Ovary (tissue), 9 donors: ENCODE data around the gene HIF1A. TPM values are rescaled to one million over a fixed set of nuclear protein-coding genes. Genes with fewer than 3 reads are reported as not detected.

ENCODE experiments used
- DNase-seq, 5 donors: peaks; one replicate each; pipeline ENCODE4 v3.0.0-alpha.2; 2019 to 2020
- H3K27ac ChIP-seq, 2 donors: fragments of 200-600 bp; one replicate each; pipeline versions ENCODE4 v1.5.1 to v1.8.0; 2019 to 2022
- H3K27me3 ChIP-seq: fragments of 200-600 bp; one replicate; pipeline ENCODE4 v1.8.0; 2022
- H3K36me3 ChIP-seq: fragments of 200-600 bp; sonication (generic); one replicate; pipeline ENCODE4 v1.5.1; 2019
- H3K4me1 ChIP-seq: one replicate; pipeline ENCODE4 v1.8.1; 2013; ENCODE audit warnings: mild to moderate bottlenecking, moderate library complexity; ENCODE audit not compliant: insufficient read depth
- H3K4me3 ChIP-seq: fragments of 200-600 bp; sonication (generic); one replicate; pipeline ENCODE4 v1.5.1; 2017
- H3K9me3 ChIP-seq, 2 donors: fragments of 200-600 bp in 1 of 2; sonication (generic) in 1 of 2; one replicate each; pipeline versions ENCODE4 v1.5.1 to v1.8.1; 2013 to 2019; ENCODE audit warnings: mild to moderate bottlenecking in 1 of 2, moderate library complexity in 1 of 2
- CTCF ChIP-seq, 3 donors: fragments of 450-650 bp in 2 of 3; fragments of 200-600 bp in 1 of 3; IDR thresholded peaks; one replicate each; pipeline versions ENCODE4 v1.5.1 to v1.8.0; 2016 to 2022; ENCODE audit warnings: antibody characterized with exemption in 3 of 3, mild to moderate bottlenecking in 1 of 3
- EP300 ChIP-seq: sonication (generic); formaldehyde crosslinking; IDR thresholded peaks from one replicate; pipeline ENCODE4 v1.6.1; 2017; ENCODE audit warnings: antibody characterized with exemption
- POLR2A ChIP-seq: fragments of 450-650 bp; IDR thresholded peaks from one replicate; pipeline ENCODE4 v1.6.1; 2017; ENCODE audit warnings: antibody characterized with exemption, mild to moderate bottlenecking, moderate library complexity
- WGBS, 3 donors: extraction: QIAGEN DNeasy Blood & Tissue Kit in 1 of 3; methylation state at CpG; one replicate each; pipeline versions ENCODE4 v1.1.5 to v1.1.7; 2013 to 2017; 5-methylcytosine and 5-hydroxymethylcytosine counted together
- intact Hi-C, 4 donors: fragments of 100-400 bp; cut with DNase I; formaldehyde crosslinking; loops; one replicate each; pipeline versions ENCODE4 v1.11.0 to v1.15.1; 2022 to 2023
- polyA plus RNA-seq, 2 donors: library from polyadenylated mRNA; stranded (reverse); fragments of 200-250 nt in 1 of 2; fragments of 350-450 nt in 1 of 2; fragmentation: Illumina TruSeq in 1 of 2; extraction: RNeasy Lipid Tissue Mini Kit (QIAGEN cat#74804) in 1 of 2; gene quantifications; one replicate each; pipeline ENCODE4 v1.2.3, GENCODE V29; 2013 to 2014
- total RNA-seq, 7 donors: library from RNA; depleted of rRNA in 2 of 7; stranded (reverse); fragments of >200 nt in 2 of 7; fragmentation: NEBNext Ultra II Directional in 3 of 7; extraction: Animal tissue kit (Norgen Biotek cat#: 25700) in 3 of 7; gene quantifications; one replicate each; pipeline versions ENCODE4 v1.1.0 to v1.2.4, GENCODE V29; 2016 to 2023
- donor health status: DM: no; HTN: no; CAD: no; lungs with moderate emphysema.
- donor health status: DM: no; HTN: no; CAD: no.
- donor health status: Bipolar disorder and iron deficiency.
- donor health status: DM: yes; HTN: yes; CAD: no.
- donor health status: DM: no; HTN: no; CAD: no.
- donor health status: DM: yes; HTN: yes; CAD: no.

HIF1A gene
- total and polyA plus RNA-seq, 9 donors = 41.6 to 204 (median 116) TPM

- TF ChIP-seq EP300 = no peak
- no peak for TF ChIP-seq CTCF (IDR thresholded peaks at IDR 0.05)
- no peak for TF ChIP-seq POLR2A
- DNase-seq = no peak
These were observed 32.6 kb upstream of the HIF1A start for GRCh38 chr14:61662437-61663311.

GRCh38 chr14:61663312-61663979 lies 31.9 kb upstream of the HIF1A start:
- Histone ChIP-seq H3K27me3 (no peaks in the 10 kb centered on the region), H3K4me1 (peaks cover 2% of the 10 kb centered on the region), H3K36me3 (no peaks in the 10 kb centered on the region), H3K9me3 (no peaks in the 10 kb centered on the region), H3K27ac (no peak overlapping the region), H3K4me3 (no peak overlapping the region)
- DNase-seq = no peak
- 82 to 88% (median 84%) methylated on average over 7 of the region's 7 CpGs for WGBS, 3 donors
- no peak for TF ChIP-seq EP300
- no peak for TF ChIP-seq POLR2A
- intact Hi-C loops = no loop called here

More at GRCh38 chr14:61662437-61663311, 32.6 kb upstream of the HIF1A start:
- intact Hi-C loops = no loop called here
- Histone ChIP-seq H3K9me3 (no peaks in the 10 kb centered on the region), H3K27ac (no peak overlapping the region), H3K4me1 (peaks cover 2% of the 10 kb centered on the region), H3K36me3 (no peaks in the 10 kb centered on the region), H3K4me3 (no peak overlapping the region), H3K27me3 (no peaks in the 10 kb centered on the region)
- 91 to 96% (median 96%) methylated on average over 13 of the region's 13 CpGs for WGBS, 3 donors

GRCh38 chr14:61668282-61668681 lies 27.0 kb upstream of the HIF1A start:
- intact Hi-C loops = no loop called here
- no peaks in the 10 kb centered on the region for H3K27me3 ChIP-seq
- 92 to 94% (median 93%) methylated on average over 1 of the region's 1 CpG for WGBS, 3 donors

GRCh38 chr14:61670576-61670975 lies 24.7 kb upstream of the HIF1A start:
- intact Hi-C loops = no loop called here
- 64 to 71% (median 70%) methylated on average over 7 of the region's 7 CpGs for WGBS, 3 donors
- H3K27me3 ChIP-seq = no peaks in the 10 kb centered on the region
- no peak overlapping the region for H3K4me3 ChIP-seq
- H3K9me3 ChIP-seq = no peaks in the 10 kb centered on the region
- H3K27ac ChIP-seq = no peak overlapping the region
- TF ChIP-seq EP300 (no peak), POLR2A (no peak), CTCF (IDR thresholded peaks at IDR 0.05) (no peak)
- DNase-seq = no peak
- no peaks in the 10 kb centered on the region for H3K36me3 ChIP-seq
- H3K4me1 ChIP-seq = no peaks in the 10 kb centered on the region

More at GRCh38 chr14:61668282-61668681, 27.0 kb upstream of the HIF1A start:
- H3K27ac ChIP-seq = no peak overlapping the region
- no peaks in the 10 kb centered on the region for H3K9me3 ChIP-seq
- no peak for DNase-seq
- no peak overlapping the region for H3K4me3 ChIP-seq
- no peak for TF ChIP-seq POLR2A
- TF ChIP-seq CTCF (IDR thresholded peaks at IDR 0.05) = no peak
- no peak for TF ChIP-seq EP300
- no peaks in the 10 kb centered on the region for H3K4me1 ChIP-seq
- H3K36me3 ChIP-seq = no peaks in the 10 kb centered on the region
